Panc1 (cell line): ENCODE results near the gene DLGAP4. TPM values are rescaled to one million over a fixed set of nuclear protein-coding genes. Genes with fewer than 3 reads are reported as not detected.
A peak's percentile ranks its signal among the peaks of the same experiment; 100 is the strongest.

Experiments used
- ATAC-seq: fragments of 200-7000 bp; cut with Tn5 transposase; 2 replicates; pipeline ENCODE4 v1.9.1; 2020; ENCODE audit warnings: mild to moderate bottlenecking, moderate library complexity
- BruUV-seq: library from RNA; stranded (reverse); fragments of 400-500 nt; replicated peaks from 2 replicates; lab custom pipeline; 2021; lab: Mats Ljungman, UMichigan
- CTCF ChIA-PET: fragments of 300-600 bp; sonication (Branson Sonifier 250); formaldehyde crosslinking; loops from one replicate; lab custom pipeline; 2022; ENCODE audit warnings: antibody characterized with exemption; lab: Charles Lee
- POLR2A ChIA-PET: fragments of 300-600 bp; sonication (Branson Sonifier 250); formaldehyde crosslinking; loops from one replicate; lab custom pipeline; 2022; ENCODE audit warnings: antibody characterized with exemption; lab: Charles Lee
- DNase-seq: peaks from one replicate; pipeline ENCODE4 v3.0.0-alpha.2; 2010; ENCODE audit warnings: low read depth, low spot score
- H3K27ac ChIP-seq: 2 replicates; pipeline ENCODE4 v1.5.1; 2011; ENCODE audit warnings: mild to moderate bottlenecking, low read length, inconsistent platforms
- H3K27me3 ChIP-seq: fragments of 200-500 bp; sonication (Bioruptor generic); 2 replicates; pipeline ENCODE4 v1.6.0; 2014; ENCODE audit warnings: low read length, inconsistent platforms; ENCODE audit not compliant: control insufficient read depth, insufficient read depth
- H3K36me3 ChIP-seq: fragments of 200-500 bp; sonication (Bioruptor generic); 2 replicates; pipeline ENCODE4 v1.5.1; 2014; ENCODE audit warnings: inconsistent platforms, mild to moderate bottlenecking, low read length, moderate library complexity; ENCODE audit not compliant: control insufficient read depth, insufficient read depth
- H3K4me1 ChIP-seq: 2 replicates; pipeline ENCODE4 v1.5.1; 2011; ENCODE audit warnings: inconsistent platforms, mild to moderate bottlenecking, low read length, moderate library complexity; ENCODE audit not compliant: control insufficient read depth, insufficient read depth
- H3K4me3 ChIP-seq, 2 experiments: 2 replicates each; pipeline ENCODE4 v1.5.1; 2011 to 2012; ENCODE audit warnings: low read depth in 2 of 2, low read length in 2 of 2, mild to moderate bottlenecking in 2 of 2, inconsistent platforms in 1 of 2, moderate library complexity in 1 of 2
- H3K9me3 ChIP-seq: fragments of 200-500 bp; sonication (Bioruptor generic); 2 replicates; pipeline ENCODE4 v1.5.1; 2014; ENCODE audit warnings: low read depth, mild to moderate bottlenecking, inconsistent platforms, low read length, moderate library complexity; ENCODE audit not compliant: control insufficient read depth, insufficient read depth
- POLR2AphosphoS5 ChIP-seq: IDR thresholded peaks from 2 replicates; pipeline ENCODE4 v1.6.1; 2012; ENCODE audit warnings: mild to moderate bottlenecking, low read depth, low read length, moderate library complexity
- SIN3A ChIP-seq: IDR thresholded peaks from 2 replicates; pipeline ENCODE4 v1.6.1; 2012; ENCODE audit warnings: low read depth, mild to moderate bottlenecking, low read length, moderate library complexity, borderline replicate concordance; ENCODE audit not compliant: insufficient read depth
- TCF7L2 ChIP-seq: IDR thresholded peaks from 2 replicates; pipeline ENCODE4 v1.6.1; 2011; ENCODE audit warnings: mild to moderate bottlenecking, low read depth, low read length, inconsistent platforms
- in situ Hi-C: cut with HindIII; loops from 2 replicates; pipeline ENCODE4 v1.10.0; 2016; ENCODE audit warnings: low sequenced_read_pairs, low pct_unique_long_range_greater_than_20kb
- intact Hi-C: fragments of 100-400 bp; cut with micrococcal nuclease; formaldehyde crosslinking; loops from one replicate; pipeline ENCODE4 v1.10.0; 2022; ENCODE audit not compliant: unreplicated experiment
- total RNA-seq: library from RNA; stranded (reverse); gene quantifications from one replicate; pipeline ENCODE4 v1.2.1, GENCODE V29; 2021; ENCODE audit not compliant: unreplicated experiment
- TF ChIP-seq, protein P1 (sequence below): fragments of 450-650 bp; IDR thresholded peaks from 2 replicates; pipeline ENCODE4 v1.5.1; 2017; ENCODE audit warnings: mild to moderate bottlenecking
- TF ChIP-seq, protein P2 (sequence below), 2 experiments: IDR thresholded peaks; 2 replicates each; pipeline ENCODE4 v1.6.1; 2011 to 2012; ENCODE audit warnings: low read depth in 2 of 2, control low read depth in 1 of 2, low read length in 1 of 2, mild to moderate bottlenecking in 1 of 2, moderate library complexity in 1 of 2; ENCODE audit not compliant: insufficient read depth in 1 of 2

DLGAP4 gene
- total RNA-seq, 1 experiment from 2014 or later, result 52.5 TPM

DNA sequence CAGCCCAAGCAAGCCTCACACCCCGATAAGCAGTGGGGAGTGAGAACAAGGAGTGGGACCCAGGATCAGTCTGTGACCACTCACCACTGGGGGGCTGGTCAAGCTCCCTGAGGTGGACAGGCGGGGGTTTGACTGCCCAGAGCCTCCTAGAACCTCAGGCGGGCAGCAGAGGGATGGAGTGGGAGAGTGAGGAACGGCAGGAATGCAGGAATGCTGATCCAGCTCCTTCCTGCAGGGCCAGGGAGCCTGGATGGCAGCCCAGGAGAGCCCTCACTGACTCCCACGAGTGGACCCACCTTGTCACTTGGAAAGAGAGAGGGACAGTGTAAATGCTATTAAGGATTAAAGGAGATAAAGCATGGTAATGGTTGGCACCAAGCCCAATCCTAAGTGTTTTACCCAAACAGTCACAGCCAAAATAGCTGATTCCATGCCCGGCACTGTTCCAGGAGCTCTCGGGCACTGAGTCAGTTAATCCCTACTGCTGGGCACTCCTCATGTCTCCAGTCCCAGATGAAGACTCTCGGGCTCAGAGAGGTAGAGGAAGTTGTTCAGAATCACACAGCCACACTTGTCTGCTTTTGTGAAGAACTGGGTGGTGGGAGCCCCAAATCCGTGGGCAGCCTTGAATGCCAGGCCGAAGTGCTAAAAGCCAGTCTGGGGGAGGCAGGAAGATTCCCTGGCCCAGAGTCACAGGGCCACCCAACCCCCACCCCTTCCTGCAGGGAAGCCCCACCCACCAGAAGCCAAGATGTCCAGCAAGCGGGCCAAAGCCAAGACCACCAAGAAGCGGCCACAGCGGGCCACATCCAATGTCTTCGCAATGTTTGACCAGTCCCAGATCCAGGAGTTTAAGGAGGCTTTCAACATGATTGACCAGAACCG lies 238.2 kb downstream of the DLGAP4 start:
- BruUV-seq, result no TSS peak
- Histone ChIP-seq H3K9me3 (no peaks in the 10 kb centered on the region), H3K27me3 (no peaks in the 10 kb centered on the region), H3K36me3 (no peaks in the 10 kb centered on the region), H3K4me3 (no peak overlapping the region), H3K4me1 (peaks cover 15% of the 10 kb centered on the region), H3K27ac (no peak overlapping the region)
- DNase-seq (no peak), ATAC-seq (0 out of 2 replicates have a peak, but pooled peaks have one; percentile 15)
- in situ Hi-C loops, result no loop called here
- intact Hi-C loops, result no loop called here
- POLR2A ChIA-PET, result no interaction called here
- TF ChIP-seq, protein P1, sequence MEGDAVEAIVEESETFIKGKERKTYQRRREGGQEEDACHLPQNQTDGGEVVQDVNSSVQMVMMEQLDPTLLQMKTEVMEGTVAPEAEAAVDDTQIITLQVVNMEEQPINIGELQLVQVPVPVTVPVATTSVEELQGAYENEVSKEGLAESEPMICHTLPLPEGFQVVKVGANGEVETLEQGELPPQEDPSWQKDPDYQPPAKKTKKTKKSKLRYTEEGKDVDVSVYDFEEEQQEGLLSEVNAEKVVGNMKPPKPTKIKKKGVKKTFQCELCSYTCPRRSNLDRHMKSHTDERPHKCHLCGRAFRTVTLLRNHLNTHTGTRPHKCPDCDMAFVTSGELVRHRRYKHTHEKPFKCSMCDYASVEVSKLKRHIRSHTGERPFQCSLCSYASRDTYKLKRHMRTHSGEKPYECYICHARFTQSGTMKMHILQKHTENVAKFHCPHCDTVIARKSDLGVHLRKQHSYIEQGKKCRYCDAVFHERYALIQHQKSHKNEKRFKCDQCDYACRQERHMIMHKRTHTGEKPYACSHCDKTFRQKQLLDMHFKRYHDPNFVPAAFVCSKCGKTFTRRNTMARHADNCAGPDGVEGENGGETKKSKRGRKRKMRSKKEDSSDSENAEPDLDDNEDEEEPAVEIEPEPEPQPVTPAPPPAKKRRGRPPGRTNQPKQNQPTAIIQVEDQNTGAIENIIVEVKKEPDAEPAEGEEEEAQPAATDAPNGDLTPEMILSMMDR, result no peak
- TF ChIP-seq TCF7L2 (no peak), SIN3A (no peak), POLR2AphosphoS5 (no peak)
- TF ChIP-seq, protein P2, sequence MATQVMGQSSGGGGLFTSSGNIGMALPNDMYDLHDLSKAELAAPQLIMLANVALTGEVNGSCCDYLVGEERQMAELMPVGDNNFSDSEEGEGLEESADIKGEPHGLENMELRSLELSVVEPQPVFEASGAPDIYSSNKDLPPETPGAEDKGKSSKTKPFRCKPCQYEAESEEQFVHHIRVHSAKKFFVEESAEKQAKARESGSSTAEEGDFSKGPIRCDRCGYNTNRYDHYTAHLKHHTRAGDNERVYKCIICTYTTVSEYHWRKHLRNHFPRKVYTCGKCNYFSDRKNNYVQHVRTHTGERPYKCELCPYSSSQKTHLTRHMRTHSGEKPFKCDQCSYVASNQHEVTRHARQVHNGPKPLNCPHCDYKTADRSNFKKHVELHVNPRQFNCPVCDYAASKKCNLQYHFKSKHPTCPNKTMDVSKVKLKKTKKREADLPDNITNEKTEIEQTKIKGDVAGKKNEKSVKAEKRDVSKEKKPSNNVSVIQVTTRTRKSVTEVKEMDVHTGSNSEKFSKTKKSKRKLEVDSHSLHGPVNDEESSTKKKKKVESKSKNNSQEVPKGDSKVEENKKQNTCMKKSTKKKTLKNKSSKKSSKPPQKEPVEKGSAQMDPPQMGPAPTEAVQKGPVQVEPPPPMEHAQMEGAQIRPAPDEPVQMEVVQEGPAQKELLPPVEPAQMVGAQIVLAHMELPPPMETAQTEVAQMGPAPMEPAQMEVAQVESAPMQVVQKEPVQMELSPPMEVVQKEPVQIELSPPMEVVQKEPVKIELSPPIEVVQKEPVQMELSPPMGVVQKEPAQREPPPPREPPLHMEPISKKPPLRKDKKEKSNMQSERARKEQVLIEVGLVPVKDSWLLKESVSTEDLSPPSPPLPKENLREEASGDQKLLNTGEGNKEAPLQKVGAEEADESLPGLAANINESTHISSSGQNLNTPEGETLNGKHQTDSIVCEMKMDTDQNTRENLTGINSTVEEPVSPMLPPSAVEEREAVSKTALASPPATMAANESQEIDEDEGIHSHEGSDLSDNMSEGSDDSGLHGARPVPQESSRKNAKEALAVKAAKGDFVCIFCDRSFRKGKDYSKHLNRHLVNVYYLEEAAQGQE (IDR thresholded peaks at IDR 0.05; ENCODE audit: insufficient read depth in 1 of 2, low read depth in 2 of 2, low read length in 1 of 2), result no peak
- CTCF ChIA-PET, result interaction anchor here (0.7 kb wide), 1 partner anchor 59 kb away, joined by 3 read pairs; no protein-coding TSS in a partner anchor

DNA sequence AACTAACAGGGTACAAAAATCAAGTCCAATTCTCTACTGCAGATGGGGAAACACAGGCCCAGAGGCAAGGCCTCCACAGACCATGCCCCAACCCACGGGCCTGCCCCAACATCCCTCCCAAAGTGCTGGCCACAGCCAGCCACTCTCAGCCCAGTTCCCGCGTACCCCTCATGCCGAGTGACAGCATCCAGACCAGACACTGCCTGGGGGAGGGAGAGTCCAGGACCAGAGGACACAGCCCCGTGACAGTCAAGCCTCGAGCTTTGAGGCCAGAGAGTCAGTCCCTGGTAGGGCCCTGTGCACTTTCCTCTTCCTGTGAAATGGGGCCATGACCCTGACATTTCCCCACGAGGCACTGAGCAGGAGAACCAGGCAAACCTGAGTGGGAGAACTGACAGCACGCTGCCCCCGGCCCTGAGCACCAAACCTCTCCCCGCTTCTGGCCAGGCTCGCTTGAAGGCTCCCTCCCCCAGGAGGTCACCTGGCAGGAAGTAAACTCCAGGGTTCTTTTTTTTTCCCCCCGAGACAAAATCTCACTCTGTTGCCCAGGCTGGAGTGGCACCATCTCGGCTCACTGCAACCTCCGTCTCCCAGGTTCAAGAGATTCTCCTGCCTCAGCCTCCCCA lies 240.1 kb downstream of the DLGAP4 start:
- H3K4me1 ChIP-seq, result peaks cover 15% of the 10 kb centered on the region
- BruUV-seq, result no TSS peak
- TF ChIP-seq TCF7L2 (no peak), POLR2AphosphoS5 (no peak), SIN3A (no peak)
- TF ChIP-seq, protein P2 (IDR thresholded peaks at IDR 0.05; ENCODE audit: insufficient read depth in 1 of 2, low read depth in 2 of 2, low read length in 1 of 2), result no peak
- TF ChIP-seq, protein P1, result no peak
- no peak for DNase-seq
- no peaks in the 10 kb centered on the region for H3K36me3 ChIP-seq
- intact Hi-C loops (no loop called here), in situ Hi-C loops (no loop called here)
- CTCF ChIA-PET, result no interaction called here
- H3K9me3 ChIP-seq, result no peaks in the 10 kb centered on the region
- H3K27ac ChIP-seq, result no peak overlapping the region
- H3K4me3 ChIP-seq, result no peak overlapping the region
- POLR2A ChIA-PET, result interaction anchor here (0.6 kb wide), 1 partner anchor 70 kb away, joined by 5 read pairs; no protein-coding TSS in a partner anchor
- ATAC-seq, result no peak
- H3K27me3 ChIP-seq, result no peaks in the 10 kb centered on the region
